COR-L47 (cell line): ENCODE results near the gene MTCL1.
A peak's percentile ranks its signal among the peaks of the same experiment; 100 is the strongest.
"Not testable (repeated sequence)": the region's sequence is repeated elsewhere in the genome, so short reads cannot be mapped to it uniquely, and the experiment has no call there.

Experiments used
- DNase-seq: peaks from one replicate; lab custom pipeline; 2025; lab: John Stamatoyannopoulos, UW

The MTCL1 gene

DNA sequence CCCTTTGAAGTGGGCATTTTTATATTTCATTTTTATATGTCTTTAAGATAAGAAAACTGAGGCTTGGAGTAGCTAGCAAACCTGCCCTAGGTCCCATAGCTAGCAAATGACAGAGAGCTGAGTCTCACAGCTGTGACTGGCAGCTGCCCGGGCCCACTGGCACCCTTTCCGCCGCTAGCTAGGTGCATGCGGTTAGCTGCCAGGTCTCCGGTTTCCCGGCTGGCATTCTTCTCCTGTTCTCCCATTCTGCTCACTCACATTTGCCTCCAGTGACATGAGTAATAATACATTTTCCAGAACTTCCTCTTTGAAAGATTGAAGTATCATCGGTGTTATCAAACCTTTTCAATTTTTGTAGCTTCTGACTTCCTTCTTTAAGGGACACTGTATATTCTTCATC lies 38.7 kb downstream of the MTCL1 start:
- no peak for DNase-seq

DNA sequence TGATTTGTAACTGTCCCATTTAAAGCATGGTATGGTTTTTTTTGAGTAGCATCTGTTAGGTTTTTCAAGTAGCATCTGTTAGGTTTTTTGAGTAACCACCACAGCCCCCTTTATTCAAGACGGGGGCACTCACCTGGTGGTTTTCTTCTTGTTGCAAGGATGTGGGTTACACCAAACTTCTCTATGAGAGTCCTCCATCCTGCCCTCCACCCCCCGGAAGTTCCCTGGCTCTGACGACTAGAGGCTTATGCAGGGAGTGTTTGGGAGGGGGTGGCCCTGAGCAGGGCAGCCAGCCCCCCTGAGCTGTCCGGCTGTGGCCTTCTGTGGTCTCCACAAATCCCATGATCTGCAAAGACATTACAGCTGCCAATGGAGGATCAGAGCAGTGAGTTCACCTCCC lies 39.3 kb downstream of the MTCL1 start:
- no peak for DNase-seq

DNA sequence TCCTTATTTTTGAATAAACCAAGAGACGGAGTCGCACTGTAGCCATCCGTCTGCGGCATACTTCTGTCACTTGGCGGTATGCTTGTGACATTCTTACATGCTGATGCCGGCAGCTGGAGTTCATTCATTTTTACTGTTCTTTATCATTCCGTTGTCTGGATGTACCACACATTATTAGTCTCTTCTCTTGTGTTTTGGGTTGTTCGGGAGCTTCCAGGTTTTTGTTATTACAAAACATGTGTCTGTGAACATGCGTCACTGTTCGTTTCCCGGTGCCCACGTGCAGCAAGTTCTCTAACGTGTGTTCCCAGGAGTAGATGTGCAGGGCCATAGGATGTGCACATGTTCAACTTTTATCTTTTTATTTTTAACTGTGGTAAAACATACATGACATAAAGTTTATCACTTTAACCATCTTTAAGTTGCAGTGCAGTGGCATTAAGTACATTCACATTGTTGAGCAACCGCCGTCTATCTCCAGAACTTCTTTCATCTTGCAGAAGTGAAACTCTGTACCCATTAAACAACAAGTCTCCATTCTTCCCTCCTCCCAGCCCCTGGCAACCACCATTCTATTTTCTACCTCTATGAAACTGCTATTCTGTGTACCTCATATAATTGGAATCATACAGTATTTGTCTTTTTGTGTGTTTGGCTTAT lies 40.1 kb downstream of the MTCL1 start:
- no peak for DNase-seq

DNA sequence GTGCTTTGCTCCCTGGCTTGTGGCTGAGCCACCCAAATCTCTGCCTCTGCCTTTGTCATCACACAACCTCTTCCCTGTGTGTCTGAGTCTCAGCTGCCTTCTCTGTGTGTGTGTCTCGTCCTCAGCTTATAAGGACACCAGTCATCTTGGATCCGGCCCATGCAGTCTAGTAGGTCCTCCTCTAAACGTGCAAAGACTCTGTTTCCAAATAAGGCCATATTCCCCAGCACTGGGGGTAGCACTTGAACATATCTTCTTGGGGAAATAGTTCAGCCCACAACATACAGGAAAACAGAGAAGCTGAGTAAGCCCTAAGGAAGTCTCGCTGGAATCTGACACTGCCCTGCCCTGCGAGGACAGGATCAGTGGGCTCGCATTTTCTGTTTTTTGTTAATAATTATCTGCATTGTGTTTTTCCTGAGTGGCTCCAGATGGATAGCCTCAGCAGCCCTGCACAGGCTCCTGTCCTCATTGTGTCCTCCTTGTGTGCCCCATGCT lies 42.1 kb downstream of the MTCL1 start:
- no peak for DNase-seq

DNA sequence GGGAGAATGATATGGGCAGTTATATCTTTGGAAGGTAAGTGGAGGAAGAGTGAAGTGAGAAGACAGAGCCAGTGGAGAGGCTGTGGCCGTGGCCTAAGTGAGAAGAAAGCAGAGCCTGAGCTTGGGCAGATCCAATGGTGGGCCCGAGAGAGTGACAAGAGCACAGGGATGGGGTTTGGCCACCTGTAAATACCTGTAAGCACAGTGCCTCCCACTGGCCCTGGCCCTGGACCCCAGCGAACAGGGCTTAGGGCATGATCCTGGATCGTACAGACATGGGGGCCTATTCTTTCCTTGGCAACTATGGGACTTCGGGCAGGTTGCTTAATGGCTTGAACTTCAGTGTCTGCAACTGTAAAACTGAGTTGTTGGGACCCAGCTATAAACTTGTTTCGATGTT lies 44.1 kb downstream of the MTCL1 start:
- no peak for DNase-seq

DNA sequence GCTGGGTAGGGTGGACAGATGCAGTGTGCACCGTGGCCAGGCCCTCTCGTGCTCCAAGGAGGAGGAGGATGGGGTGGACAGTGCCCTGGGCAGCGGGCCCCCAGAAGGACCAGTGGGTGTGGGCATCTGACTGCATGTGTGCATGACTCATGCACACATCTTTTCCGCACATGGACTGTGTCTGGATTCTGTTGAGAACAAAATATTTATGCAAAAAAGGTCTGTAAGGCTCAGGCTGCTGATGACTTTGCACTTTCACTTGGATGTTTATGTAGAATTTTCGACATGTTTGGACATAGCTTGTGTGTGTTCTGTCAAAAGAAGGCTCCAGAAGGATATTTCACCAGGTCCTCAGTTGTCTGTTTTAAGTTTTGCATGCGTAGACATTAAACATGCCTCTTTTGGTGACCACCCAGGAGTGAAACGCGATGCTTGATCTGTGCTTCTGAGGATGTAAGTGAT lies 45.6 kb downstream of the MTCL1 start:
- no peak for DNase-seq

DNA sequence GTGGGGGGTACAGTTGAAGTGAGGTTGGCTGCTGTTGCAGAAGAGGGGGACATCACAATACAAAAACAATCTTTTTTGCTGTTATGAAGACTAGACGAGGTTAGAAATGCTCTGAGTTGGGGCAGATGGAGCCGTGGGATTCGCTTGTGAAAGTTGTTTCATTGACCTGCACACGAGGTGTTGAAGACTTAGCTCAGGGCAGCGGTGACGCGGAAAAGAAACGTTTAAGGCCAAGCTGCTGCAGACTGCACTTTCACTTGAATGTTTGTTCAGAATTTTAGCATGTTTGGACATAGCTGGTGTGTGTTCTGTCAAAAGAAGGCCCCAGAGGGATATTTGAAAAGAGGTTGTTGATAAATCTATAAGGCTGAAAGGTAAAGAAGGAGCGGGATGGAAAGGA lies 46.3 kb downstream of the MTCL1 start:
- DNase-seq, result no peak

DNA sequence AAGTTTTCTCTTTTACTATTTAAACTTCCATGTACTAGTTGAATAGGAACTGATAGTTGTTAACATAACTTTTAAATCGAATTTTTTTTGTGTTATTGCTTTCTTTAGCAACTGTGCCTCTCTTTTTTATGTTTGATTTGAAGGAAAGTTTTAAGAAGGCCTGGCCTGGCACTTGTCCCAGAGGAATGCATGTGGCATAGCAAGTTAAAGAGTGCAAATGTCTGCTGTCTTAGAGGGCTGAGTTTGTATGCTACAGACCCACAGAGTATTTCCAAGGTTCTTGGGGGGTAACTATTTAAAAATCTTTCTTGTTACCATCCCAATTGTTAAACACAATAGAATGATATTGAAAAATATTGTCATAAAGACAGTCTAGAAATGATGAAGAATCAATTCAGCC lies 47.0 kb downstream of the MTCL1 start:
- no peak for DNase-seq

DNA sequence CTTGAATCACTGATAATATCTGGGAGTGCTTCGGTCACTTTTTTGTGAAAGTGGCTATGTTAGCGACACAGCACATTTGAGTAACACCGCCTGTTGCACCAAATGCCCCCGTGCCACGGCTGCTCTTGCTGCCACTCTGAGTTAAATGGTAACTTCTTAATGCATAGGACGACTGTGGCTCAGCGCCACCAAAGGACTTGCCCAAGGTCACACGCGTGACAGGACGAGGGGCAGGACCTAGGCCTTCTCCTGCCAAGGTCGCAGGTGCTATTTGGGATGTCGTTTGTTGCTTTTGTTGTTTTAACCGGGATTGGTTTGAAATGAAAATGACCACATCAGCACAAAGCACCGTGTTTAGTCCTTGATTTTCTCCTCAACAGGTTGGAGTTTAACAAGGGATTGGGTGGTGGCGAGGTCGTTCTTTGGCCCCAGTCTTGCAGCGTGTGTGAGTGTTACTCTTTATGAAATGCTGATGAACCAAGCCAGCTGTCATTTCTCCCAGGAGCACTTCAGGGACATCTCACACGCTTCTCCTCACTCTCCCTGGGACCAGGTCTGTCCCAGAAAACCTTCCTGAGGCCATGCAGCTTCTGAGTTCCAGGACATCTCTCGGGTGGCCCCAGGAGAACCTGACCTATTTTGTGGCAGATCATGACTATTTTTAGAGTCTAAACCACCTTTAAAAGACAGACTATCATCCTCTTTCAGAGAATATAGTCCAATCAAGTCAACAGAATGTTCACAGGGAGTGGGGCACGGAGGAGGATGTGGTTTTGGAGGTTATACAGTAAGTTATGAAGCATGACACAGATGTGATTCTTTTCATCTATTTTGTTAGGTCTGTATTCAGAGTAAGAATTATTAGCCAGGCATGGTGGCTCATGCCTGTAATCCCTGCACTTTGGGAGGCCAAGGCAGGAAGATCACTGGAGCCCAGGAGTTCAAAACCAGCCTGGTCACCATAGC lies 49.9 kb downstream of the MTCL1 start:
- DNase-seq, result no peak

DNA sequence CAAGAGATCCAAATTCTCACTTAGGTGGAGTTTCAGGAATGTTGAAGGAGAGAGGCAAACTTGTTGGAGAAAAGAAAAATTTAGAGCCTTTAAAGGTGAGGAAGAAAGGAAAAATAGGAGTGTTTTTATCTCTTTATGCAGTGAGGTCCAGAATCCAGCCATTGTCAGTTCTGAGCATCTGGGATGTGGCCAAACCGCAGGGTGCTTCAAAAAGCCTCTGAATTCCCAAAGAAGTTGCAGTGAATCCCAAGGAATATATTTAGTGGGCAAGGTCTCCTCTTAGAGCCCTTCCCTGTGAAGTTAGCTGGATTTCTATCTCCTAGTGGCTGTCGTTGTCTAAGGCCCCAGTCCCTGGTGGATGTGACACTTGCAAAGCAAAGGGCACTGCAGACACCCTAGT lies 51.2 kb downstream of the MTCL1 start:
- DNase-seq, result no peak

DNA sequence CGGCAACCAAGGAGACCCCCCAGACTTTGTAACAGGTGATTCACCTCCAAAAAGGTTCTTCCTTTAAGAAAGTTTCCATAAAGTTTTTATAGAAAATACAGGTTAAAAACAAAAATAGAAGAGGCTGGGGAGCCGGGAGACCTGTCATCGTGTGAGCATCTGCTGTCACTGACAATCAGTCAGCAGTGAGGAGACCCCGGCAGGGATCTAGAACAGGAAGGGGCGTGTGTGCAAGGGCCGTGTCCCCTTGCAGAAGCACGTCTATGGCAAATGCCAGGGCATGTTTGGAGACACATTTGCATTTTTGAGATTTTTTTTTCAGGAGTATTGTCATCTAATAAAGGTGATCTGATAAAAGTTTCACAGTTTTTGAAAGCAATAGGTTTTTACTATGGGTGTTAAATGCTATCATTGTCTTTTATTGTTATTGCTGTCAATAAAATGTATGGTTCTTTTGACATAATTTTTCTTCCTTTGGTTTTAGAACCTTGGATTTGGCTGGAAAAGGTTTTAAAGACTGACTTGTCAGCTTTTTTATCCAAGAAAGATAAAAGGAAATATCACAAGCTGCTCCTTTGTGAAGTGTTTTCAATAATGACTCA lies 52.1 kb downstream of the MTCL1 start:
- no peak for DNase-seq

DNA sequence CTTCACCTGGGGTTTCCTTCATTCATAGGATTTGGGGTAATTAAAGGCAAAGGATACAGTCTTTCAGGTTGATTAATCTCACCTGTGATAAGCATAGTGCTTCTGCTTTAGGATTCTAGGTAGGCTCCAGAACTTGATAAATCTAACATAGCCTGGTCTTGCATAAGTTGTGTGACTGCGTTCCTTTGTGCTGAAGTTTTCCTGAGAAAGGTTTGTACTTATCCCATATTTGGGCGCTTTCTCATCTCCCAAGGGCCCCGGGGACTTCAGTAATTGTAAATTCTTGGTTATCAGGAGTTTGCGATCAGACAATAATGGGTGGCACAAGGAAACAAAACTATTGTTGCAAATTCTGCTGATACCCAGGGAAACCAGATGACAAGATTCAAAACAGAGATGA lies 53.1 kb downstream of the MTCL1 start:
- no peak for DNase-seq

DNA sequence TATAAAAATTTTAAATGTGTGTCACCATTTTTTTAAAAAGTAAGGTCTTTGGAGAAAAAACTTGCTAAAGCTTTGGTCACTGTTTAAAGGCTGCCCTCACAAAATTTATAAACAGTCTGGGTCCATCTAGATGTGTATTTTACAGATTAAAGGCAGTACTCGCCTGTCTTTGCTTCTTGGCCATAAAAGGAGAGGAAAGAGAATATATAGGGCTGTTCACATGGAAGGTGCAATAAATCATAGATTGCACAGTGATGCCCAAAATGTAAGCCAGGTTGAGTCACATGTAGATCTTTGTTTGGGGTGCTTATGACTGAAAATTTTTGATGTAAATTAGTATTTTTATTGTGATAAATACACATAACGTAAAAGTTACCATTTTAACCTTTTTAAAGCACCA lies 55.6 kb downstream of the MTCL1 start:
- DNase-seq, result no peak

DNA sequence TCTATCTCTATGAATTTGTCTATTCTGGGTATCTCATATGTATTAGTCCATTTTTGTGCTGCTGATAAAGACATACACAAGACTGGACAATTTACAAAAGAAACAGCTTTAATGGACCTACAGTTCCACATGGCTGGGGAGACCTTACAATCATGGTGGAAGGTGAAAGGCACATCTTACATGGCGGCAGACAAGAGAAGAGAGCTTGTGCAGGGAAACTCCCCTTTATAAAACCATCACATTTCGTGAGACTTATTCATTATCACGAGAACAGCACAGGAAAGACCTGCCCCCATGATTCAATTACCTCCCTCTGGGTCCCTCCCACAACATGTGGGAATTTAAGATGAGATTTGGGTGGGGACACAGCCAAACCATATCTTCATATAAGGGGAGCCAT lies 56.2 kb downstream of the MTCL1 start:
- not testable (repeated sequence) for DNase-seq

DNA sequence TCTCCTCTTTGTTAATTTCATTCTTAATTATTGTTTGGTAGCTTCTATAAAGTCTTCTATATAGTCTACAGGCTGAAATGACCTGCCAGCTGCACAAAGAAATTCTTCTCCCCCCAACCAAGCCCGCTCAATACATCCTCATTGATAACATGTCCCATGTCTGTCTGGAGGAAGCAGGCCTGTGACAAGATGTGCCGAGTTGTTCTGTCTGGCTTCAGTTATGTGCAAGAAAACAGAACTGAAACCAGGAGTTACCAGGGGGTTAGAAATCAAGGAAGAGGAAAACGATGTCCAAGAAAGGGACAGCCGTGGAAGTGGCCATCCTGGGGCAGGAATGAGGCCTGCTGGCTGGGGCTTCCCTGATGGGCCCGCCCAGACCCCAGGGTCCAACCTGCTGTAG lies 57.6 kb downstream of the MTCL1 start:
- DNase-seq, result no peak

DNA sequence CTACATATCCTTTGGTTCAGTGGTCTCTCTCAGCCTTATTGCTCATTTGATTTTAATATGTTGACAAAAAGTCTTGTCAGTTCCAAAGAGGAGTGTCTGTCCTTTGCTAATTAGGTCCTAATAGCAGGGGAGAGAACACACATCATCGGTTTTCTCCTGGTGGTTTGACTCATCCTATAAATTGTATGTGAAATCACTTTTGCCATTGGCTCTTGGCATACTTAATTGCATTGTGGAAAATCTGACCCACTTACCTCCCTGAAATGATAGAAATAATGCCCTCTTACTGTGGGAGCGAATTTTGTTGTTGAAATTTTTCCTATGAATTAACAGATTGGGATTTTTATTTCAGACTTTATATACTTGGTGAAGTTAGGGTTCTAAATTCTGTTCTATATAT lies 58.3 kb downstream of the MTCL1 start:
- DNase-seq, result peak; percentile 28

DNA sequence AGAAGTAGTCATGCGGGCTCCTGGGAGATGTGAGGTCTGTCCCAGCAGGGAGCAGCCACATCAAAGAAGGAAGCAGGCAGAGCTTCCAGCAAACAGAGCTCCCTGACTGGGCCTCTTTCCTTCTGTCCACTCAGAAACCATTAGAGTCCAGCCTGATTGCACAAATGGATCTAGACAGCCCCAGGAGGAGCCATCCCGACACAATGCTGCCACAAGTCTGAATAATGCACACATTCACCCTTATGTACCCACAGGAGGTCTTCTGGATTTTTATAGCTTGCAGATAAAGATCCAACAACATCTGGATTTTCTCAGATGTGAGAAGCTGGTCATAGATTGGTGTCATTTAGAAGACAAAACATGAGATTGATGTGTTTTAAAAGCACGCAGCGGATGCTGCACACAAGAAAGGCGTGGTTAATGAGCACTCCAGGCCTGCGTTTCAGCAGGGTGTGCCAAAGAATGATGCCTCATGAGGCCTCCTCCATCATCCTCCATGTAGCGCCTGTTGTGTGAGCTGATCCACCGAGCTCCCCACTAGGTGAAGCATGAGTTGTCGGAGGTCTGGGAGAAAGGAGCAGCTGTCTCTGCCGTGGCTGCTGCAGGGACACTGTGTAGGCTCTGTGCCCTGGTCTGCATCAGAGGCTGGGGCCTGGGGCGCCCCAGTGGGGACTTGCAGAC lies 60.6 kb downstream of the MTCL1 start:
- DNase-seq, result no peak

DNA sequence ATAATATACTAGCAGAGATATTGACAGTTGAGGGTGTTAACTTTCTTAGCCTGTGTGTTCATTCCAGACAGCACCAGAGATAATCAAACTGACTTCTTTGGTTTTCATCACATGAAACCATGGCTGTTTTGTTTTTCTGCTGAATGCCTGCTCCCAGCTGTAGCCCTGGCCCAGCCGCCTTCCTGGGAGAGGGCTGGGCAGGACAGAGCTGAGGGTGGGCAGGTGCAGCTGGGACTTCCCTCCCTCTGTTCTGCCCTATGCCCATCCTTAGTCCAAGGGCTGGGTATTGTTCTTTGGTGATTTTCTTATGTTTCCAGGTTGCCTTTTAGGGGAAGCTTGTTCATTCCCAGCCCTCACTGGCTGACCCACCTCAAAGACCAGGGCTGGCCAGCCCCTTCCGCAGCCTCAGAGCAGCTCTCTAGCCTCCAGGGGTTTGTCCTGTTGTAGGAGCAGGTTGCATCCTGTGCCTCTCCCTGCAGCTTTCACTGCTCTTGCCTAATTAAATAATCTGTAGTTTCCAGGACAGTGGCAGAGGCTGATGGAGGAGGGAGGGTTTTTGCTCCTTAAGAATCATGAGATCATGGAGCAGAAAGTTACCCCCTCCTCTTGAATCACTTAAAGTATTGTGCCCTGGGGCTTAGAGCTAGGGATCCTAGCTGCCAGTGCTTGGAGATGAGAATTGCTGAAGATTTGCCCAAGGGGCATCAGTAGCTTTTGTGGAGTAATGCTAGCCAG lies 61.4 kb downstream of the MTCL1 start:
- DNase-seq, result no peak

DNA sequence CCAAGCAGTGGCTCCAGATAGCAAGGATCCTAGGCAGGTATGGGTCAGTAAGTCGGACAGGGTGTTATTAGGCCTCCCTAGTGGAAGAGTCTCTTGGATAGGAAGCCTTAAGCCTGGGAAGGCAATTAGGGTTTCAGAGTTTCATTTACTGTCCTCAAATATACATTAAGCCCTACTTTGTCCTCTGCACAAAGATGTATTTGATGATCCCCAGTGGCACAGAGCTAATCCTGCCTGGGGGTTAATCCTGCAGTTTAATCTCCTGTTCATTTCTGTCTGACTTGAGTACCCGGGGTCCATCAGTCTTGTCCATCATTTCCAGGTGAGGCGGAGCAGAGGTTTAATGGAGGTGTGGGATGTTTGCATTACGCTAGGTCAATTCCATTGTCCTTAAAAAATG lies 62.0 kb downstream of the MTCL1 start:
- no peak for DNase-seq

DNA sequence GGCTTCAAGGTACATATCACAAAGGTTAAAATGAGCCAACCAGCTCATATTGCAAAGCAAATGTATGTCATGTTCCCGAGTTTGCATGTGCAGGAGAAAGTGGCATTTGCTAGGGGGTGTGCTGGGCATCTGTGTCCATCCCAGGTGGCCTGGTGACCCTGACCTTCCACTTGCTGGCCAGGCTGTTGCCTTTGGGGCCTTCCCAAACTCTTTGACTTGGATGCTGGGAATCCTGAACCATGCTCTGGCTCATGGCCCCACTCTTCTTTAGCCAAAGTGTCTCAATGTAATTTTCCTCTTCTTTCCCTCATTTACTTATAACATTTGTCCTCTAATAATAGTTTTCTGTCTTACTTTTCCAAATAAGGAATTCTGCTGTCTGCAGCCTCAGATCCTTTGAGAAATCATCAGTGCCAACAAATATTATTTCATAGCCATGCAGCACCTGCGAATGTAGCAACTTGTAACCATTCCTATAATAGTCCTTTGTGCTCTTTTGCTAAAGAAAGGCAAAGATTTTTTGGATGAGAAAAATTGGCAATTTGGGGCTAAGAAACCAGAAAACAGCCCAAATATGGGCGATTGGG lies 64.2 kb downstream of the MTCL1 start:
- DNase-seq, result no peak

DNA sequence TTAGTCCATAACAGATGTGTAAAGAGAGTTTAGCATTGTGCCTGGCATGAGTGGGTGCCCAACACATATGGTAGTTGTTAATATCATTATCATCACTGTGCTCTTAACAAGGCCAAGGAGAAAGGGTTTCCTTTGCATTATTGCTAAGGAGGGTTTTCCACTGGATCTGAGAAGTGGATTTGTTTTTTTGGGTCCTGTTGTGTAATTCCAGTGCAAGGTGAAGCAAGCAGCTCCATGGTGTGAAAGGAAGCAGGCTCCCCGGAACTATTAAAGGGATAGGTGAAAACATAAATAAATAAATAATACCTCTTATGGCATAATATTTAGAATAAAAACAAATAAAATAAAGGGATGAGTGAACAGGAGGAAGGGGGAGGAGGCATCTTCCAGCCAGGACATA lies 65.3 kb downstream of the MTCL1 start:
- DNase-seq, result no peak
